Breast epithelium (tissue), 3 donors: Measurements from ENCODE around the gene LIPC.

Experiments used
- CTCF ChIP-seq, 3 donors: fragments of 450-650 bp; IDR thresholded peaks; one replicate each; pipeline ENCODE4 v1.5.1; 2016 to 2017; ENCODE audit warnings: antibody characterized with exemption in 3 of 3, mild to moderate bottlenecking in 3 of 3, moderate library complexity in 3 of 3
- POLR2A ChIP-seq: fragments of 450-650 bp; IDR thresholded peaks from one replicate; pipeline ENCODE4 v1.6.1; 2016; ENCODE audit warnings: antibody characterized with exemption, mild to moderate bottlenecking, moderate library complexity
- POLR2AphosphoS5 ChIP-seq, 3 donors: sonication (generic); formaldehyde crosslinking; IDR thresholded peaks; one replicate each; pipeline ENCODE4 v1.6.1; 2017; ENCODE audit warnings: antibody characterized with exemption in 3 of 3

DNA sequence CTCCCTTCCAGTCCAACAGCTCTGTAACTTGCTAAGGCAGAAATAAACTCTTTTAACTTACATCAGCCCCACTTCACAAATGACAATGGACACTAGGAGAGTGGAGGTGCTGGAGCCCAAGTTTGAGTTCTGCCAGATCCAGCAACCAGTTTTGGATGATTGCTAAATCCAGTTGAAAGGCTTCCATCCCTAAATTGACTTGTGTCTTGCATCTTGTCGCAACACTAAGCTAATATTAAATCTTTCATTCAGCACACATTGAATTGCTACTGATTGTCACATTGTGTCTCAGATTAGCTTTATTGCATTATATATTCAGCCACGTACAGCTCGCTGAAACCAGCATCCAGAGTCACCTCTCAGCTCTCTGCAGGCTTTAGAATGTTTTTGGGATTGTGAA, 41.7 kb upstream of the LIPC start:
- TF ChIP-seq CTCF (IDR thresholded peaks at IDR 0.05) (no peak), POLR2A (no peak), POLR2AphosphoS5 (IDR thresholded peaks at IDR 0.05) (no peak)
